Astrocyte (in vitro differentiated cells and primary cell): Measurements from ENCODE around the gene EYS. TPM values are rescaled to one million over a fixed set of nuclear protein-coding genes. Genes with fewer than 3 reads are reported as not detected.

Source experiments
- DNase-seq: peaks from one replicate; pipeline ENCODE4 v3.0.0-alpha.2; 2010; ENCODE audit warnings: low read depth
- FAIRE-seq: peaks from 2 replicates; lab custom pipeline; 2011; peaks lifted over from hg19 to GRCh38; lab: Jason Lieb, UNC
- H2AFZ ChIP-seq: 2 replicates; pipeline ENCODE4 v1.6.0; 2012; ENCODE audit warnings: low read depth, low read length, inconsistent platforms
- H3K27ac ChIP-seq: 2 replicates; pipeline ENCODE4 v1.5.1; 2011; ENCODE audit warnings: low read depth, low read length, inconsistent platforms
- H3K27me3 ChIP-seq: 2 replicates; pipeline ENCODE4 v1.6.0; 2011; ENCODE audit warnings: low read length, inconsistent platforms; ENCODE audit not compliant: insufficient read depth
- H3K36me3 ChIP-seq: 2 replicates; pipeline ENCODE4 v1.5.1; 2011; ENCODE audit warnings: low read length, inconsistent platforms; ENCODE audit not compliant: insufficient read depth
- H3K4me1 ChIP-seq: 2 replicates; pipeline ENCODE4 v1.5.1; 2011; ENCODE audit warnings: low read length, inconsistent platforms; ENCODE audit not compliant: insufficient read depth
- H3K4me2 ChIP-seq: 2 replicates; pipeline ENCODE4 v1.6.0; 2012; ENCODE audit warnings: low read length, inconsistent platforms
- H3K4me3 ChIP-seq: 2 replicates; pipeline ENCODE4 v1.5.1; 2011; ENCODE audit warnings: low read depth, mild to moderate bottlenecking, low read length, inconsistent platforms; ENCODE audit not compliant: insufficient read depth
- H3K79me2 ChIP-seq: 2 replicates; pipeline ENCODE4 v1.6.0; 2012; ENCODE audit warnings: mild to moderate bottlenecking, low read length, inconsistent platforms; ENCODE audit not compliant: insufficient read depth
- H3K9ac ChIP-seq: 2 replicates; pipeline ENCODE4 v1.6.0; 2012; ENCODE audit warnings: mild to moderate bottlenecking, low read length, inconsistent platforms
- H3K9me3 ChIP-seq: 2 replicates; pipeline ENCODE4 v1.5.1; 2012; ENCODE audit warnings: low read depth, mild to moderate bottlenecking, low read length, inconsistent platforms; ENCODE audit not compliant: insufficient read depth
- H4K20me1 ChIP-seq: 2 replicates; pipeline ENCODE4 v1.6.0; 2012; ENCODE audit warnings: low read length, inconsistent platforms; ENCODE audit not compliant: insufficient read depth
- H3K27ac Mint-ChIP-seq: one replicate; pipeline ENCODE4 v1.8.0; 2021; ENCODE audit warnings: mild to moderate bottlenecking, mixed read lengths; ENCODE audit not compliant: unreplicated experiment
- H3K27me3 Mint-ChIP-seq: one replicate; pipeline ENCODE4 v1.8.0; 2021; ENCODE audit warnings: low read depth, mixed read lengths; ENCODE audit not compliant: unreplicated experiment
- H3K36me3 Mint-ChIP-seq: one replicate; pipeline ENCODE4 v1.8.0; 2021; ENCODE audit warnings: low read depth, mixed read lengths; ENCODE audit not compliant: unreplicated experiment
- H3K4me1 Mint-ChIP-seq: one replicate; pipeline ENCODE4 v1.8.0; 2021; ENCODE audit warnings: low read depth, mixed read lengths; ENCODE audit not compliant: unreplicated experiment
- H3K4me3 Mint-ChIP-seq: one replicate; pipeline ENCODE4 v1.8.0; 2021; ENCODE audit warnings: mild to moderate bottlenecking, moderate library complexity, mixed read lengths; ENCODE audit not compliant: unreplicated experiment
- H3K9me3 Mint-ChIP-seq: one replicate; pipeline ENCODE4 v1.8.0; 2021; ENCODE audit warnings: mild to moderate bottlenecking, mixed read lengths; ENCODE audit not compliant: unreplicated experiment
- EZH2 ChIP-seq: IDR thresholded peaks from 2 replicates; pipeline ENCODE4 v1.6.1; 2012; ENCODE audit warnings: mild to moderate bottlenecking, low read length, inconsistent platforms; ENCODE audit not compliant: insufficient read depth
- total RNA-seq: library from RNA; stranded (reverse); gene quantifications from 2 replicates; pipeline ENCODE4 v1.2.1, GENCODE V29; 2021
- TF ChIP-seq, protein P1 (sequence below): IDR thresholded peaks from 2 replicates; pipeline ENCODE4 v1.5.1; 2011; ENCODE audit warnings: low read depth, mild to moderate bottlenecking, inconsistent platforms, low read length, moderate library complexity; ENCODE audit not compliant: insufficient read depth

EYS gene
- total RNA-seq, 1 donor from 2014 or later: 0.16 TPM

DNA sequence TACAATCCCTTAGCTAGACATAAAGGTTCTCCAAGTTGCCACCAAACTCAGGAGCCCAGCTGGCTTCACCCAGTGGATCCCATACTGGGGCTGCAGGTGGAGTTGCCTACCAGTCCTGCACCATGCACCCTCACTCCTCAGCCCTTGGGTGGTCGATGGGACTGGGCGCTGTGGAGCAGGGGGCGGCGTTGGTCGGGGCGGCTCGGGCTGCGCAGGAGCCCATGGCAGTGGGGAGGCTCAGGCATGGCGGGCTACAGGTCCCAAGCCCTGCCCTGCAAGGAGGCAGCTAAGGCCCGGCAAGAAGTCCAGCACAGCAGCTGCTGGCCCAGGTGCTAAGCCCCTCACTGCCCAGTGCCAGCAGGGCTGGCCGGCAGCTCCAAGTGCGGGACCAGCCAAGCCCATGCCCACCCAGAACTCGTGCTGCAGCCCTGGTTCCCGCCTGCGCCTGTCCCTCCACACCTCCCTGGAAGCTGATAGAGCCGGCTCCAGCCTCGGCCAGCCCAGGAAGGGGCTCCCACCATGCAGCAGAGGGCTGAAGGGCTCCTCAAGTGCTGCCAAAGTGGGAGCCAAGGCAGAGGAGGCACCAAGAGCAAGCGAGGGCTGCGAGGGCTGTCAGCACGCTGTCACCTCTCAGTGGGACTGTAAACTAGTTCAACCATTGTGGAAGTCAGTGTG lies 1159.3 kb downstream of the EYS start:
- Histone ChIP-seq H3K9ac (no peak overlapping the region), H3K4me2 (no peak overlapping the region), H3K9me3 (no peaks in the 10 kb centered on the region), H3K27ac (no peak overlapping the region), H3K27me3 (no peaks in the 10 kb centered on the region), H2AFZ (no peak overlapping the region), H3K4me1 (no peaks in the 10 kb centered on the region), H3K79me2 (no peaks in the 10 kb centered on the region), H4K20me1 (no peaks in the 10 kb centered on the region), H3K4me3 (no peak overlapping the region), H3K36me3 (no peaks in the 10 kb centered on the region)
- FAIRE-seq (no peak), DNase-seq (no peak)
- no peaks in the 10 kb centered on the region for H3K4me1 Mint-ChIP-seq
- H3K27me3 Mint-ChIP-seq: no peaks in the 10 kb centered on the region
- H3K9me3 Mint-ChIP-seq: peaks cover 6% of the 10 kb centered on the region
- H3K4me3 Mint-ChIP-seq: no peak overlapping the region
- no peaks in the 10 kb centered on the region for H3K36me3 Mint-ChIP-seq
- no peak for TF ChIP-seq EZH2
- TF ChIP-seq, protein P1, sequence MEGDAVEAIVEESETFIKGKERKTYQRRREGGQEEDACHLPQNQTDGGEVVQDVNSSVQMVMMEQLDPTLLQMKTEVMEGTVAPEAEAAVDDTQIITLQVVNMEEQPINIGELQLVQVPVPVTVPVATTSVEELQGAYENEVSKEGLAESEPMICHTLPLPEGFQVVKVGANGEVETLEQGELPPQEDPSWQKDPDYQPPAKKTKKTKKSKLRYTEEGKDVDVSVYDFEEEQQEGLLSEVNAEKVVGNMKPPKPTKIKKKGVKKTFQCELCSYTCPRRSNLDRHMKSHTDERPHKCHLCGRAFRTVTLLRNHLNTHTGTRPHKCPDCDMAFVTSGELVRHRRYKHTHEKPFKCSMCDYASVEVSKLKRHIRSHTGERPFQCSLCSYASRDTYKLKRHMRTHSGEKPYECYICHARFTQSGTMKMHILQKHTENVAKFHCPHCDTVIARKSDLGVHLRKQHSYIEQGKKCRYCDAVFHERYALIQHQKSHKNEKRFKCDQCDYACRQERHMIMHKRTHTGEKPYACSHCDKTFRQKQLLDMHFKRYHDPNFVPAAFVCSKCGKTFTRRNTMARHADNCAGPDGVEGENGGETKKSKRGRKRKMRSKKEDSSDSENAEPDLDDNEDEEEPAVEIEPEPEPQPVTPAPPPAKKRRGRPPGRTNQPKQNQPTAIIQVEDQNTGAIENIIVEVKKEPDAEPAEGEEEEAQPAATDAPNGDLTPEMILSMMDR: no peak
- no peak overlapping the region for H3K27ac Mint-ChIP-seq

DNA sequence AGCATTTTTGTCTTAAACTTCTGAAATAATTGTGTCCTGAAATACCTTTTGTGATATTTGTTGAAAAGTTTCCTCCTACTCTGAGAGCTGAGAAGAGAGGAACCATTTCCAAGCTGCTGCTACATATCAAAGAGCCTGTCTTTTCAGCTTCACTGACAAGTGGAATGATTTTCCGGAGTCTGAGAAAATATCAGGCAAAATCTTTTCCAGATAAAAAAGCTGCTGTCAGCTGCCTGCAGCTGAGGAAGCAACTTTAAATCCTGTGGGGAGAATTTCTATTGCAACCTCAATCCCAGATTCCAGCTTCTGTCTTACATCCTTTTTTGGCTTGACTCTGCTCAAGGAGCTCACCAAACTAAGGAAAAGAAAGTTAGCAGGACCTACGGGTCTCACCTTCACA lies 1167.1 kb downstream of the EYS start:
- Histone ChIP-seq H3K27ac (no peak overlapping the region), H3K9ac (no peak overlapping the region), H3K4me2 (no peak overlapping the region), H3K79me2 (no peaks in the 10 kb centered on the region), H3K27me3 (no peaks in the 10 kb centered on the region), H3K4me1 (no peaks in the 10 kb centered on the region), H3K9me3 (no peaks in the 10 kb centered on the region), H2AFZ (no peak overlapping the region), H4K20me1 (no peaks in the 10 kb centered on the region), H3K4me3 (no peak overlapping the region), H3K36me3 (no peaks in the 10 kb centered on the region)
- Mint-ChIP-seq H3K9me3 (no peaks in the 10 kb centered on the region), H3K4me3 (no peak overlapping the region), H3K27ac (no peak overlapping the region), H3K27me3 (no peaks in the 10 kb centered on the region), H3K4me1 (no peaks in the 10 kb centered on the region), H3K36me3 (no peaks in the 10 kb centered on the region)
- DNase-seq (no peak), FAIRE-seq (no peak)
- TF ChIP-seq, protein P1: no peak
- TF ChIP-seq EZH2: no peak

DNA sequence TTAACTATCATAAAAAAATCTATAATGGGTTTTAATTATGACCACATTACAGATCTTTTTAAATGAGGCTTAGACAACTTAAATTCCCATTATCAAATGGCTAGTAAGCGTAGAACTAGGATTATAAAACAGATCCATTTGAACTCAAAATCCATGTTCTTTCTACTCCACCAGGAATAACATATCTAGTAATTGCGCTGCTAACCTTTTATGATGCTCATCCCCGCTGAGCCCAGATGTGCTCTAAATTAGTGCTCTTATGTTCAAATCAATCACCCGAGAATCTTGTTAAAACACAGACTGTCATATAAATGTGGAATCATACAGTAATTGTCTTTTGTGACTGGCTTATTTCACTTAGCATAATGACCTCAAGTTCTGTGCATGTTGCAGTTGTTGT lies 1168.3 kb downstream of the EYS start:
- no peaks in the 10 kb centered on the region for H3K9me3 Mint-ChIP-seq
- no peaks in the 10 kb centered on the region for H3K36me3 ChIP-seq
- H3K36me3 Mint-ChIP-seq: no peaks in the 10 kb centered on the region
- no peaks in the 10 kb centered on the region for H3K27me3 Mint-ChIP-seq
- H3K9me3 ChIP-seq: no peaks in the 10 kb centered on the region
- TF ChIP-seq, protein P1: no peak
- no peak for TF ChIP-seq EZH2
- no peak overlapping the region for H3K4me3 Mint-ChIP-seq
- H3K9ac ChIP-seq: no peak overlapping the region
- H3K27me3 ChIP-seq: no peaks in the 10 kb centered on the region
- DNase-seq (no peak), FAIRE-seq (no peak)
- H3K4me1 ChIP-seq: no peaks in the 10 kb centered on the region
- H3K79me2 ChIP-seq: no peaks in the 10 kb centered on the region
- H3K4me2 ChIP-seq: no peak overlapping the region
- H2AFZ ChIP-seq: no peak overlapping the region
- H3K27ac Mint-ChIP-seq: no peak overlapping the region
- H4K20me1 ChIP-seq: no peaks in the 10 kb centered on the region
- no peak overlapping the region for H3K27ac ChIP-seq
- no peaks in the 10 kb centered on the region for H3K4me1 Mint-ChIP-seq
- H3K4me3 ChIP-seq: no peak overlapping the region
